ENCODE measurements around the gene PAK4. TPM values are rescaled to one million over a fixed set of nuclear protein-coding genes. Genes with fewer than 3 reads are reported as not detected.

PAK4 gene
- total and polyA plus RNA-seq, 2 of the 13 experiments (the other 11 are each of a cell fraction or from before 2014, with no cell fraction given), result 9.5 to 17.8 TPM

GRCh38 chr19:39156326-39157230 is 31.0 kb downstream of the PAK4 start (continued):
- TF ChIP-seq HINFP (CRISPR knock-in tag; IDR thresholded peaks at IDR 0.05; ENCODE audit: low read depth) (0 out of 2 replicates have a peak, but pooled peaks have one; percentile 30), ZNF770 (CRISPR knock-in tag; IDR thresholded peaks at IDR 0.05) (no peak), TFE3 (CRISPR knock-in tag; IDR thresholded peaks at IDR 0.05) (no peak)
- TF ChIP-seq, protein P1, sequence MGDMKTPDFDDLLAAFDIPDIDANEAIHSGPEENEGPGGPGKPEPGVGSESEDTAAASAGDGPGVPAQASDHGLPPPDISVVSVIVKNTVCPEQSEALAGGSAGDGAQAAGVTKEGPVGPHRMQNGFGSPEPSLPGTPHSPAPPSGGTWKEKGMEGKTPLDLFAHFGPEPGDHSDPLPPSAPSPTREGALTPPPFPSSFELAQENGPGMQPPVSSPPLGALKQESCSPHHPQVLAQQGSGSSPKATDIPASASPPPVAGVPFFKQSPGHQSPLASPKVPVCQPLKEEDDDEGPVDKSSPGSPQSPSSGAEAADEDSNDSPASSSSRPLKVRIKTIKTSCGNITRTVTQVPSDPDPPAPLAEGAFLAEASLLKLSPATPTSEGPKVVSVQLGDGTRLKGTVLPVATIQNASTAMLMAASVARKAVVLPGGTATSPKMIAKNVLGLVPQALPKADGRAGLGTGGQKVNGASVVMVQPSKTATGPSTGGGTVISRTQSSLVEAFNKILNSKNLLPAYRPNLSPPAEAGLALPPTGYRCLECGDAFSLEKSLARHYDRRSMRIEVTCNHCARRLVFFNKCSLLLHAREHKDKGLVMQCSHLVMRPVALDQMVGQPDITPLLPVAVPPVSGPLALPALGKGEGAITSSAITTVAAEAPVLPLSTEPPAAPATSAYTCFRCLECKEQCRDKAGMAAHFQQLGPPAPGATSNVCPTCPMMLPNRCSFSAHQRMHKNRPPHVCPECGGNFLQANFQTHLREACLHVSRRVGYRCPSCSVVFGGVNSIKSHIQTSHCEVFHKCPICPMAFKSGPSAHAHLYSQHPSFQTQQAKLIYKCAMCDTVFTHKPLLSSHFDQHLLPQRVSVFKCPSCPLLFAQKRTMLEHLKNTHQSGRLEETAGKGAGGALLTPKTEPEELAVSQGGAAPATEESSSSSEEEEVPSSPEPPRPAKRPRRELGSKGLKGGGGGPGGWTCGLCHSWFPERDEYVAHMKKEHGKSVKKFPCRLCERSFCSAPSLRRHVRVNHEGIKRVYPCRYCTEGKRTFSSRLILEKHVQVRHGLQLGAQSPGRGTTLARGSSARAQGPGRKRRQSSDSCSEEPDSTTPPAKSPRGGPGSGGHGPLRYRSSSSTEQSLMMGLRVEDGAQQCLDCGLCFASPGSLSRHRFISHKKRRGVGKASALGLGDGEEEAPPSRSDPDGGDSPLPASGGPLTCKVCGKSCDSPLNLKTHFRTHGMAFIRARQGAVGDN (CRISPR knock-in tag; IDR thresholded peaks at IDR 0.05), result peak; percentile 33; the same call in 1 of the 2 replicates

Data from HepG2 (cell line).